Right lobe of liver (tissue), 6 donors: ENCODE results near the gene PDE7B. TPM values are rescaled to one million over a fixed set of nuclear protein-coding genes. Genes with fewer than 3 reads are reported as not detected.

Source experiments
- ATAC-seq, 4 donors: fragments of 200-7000 bp; cut with Tn5 transposase; one replicate each; pipeline ENCODE4 v1.9.1; 2020; ENCODE audit warnings: mild to moderate bottlenecking in 4 of 4, moderate library complexity in 4 of 4
- DNase-seq, 3 donors: peaks; one replicate each; pipeline ENCODE4 v3.0.0-alpha.2; 2020
- H3K27ac ChIP-seq, 3 donors: fragments of 200-600 bp; one replicate each; pipeline ENCODE4 v1.8.0; 2022
- H3K27me3 ChIP-seq, 2 donors: fragments of 200-600 bp; one replicate each; pipeline ENCODE4 v1.8.0; 2022
- H3K36me3 ChIP-seq, 4 donors: fragments of 200-600 bp; sonication (generic) in 1 of 4; one replicate each; pipeline versions ENCODE4 v1.5.1 to v1.8.0; 2017 to 2022; ENCODE audit warnings: control low read depth in 1 of 4
- H3K4me1 ChIP-seq, 4 donors: fragments of 200-600 bp; sonication (generic) in 1 of 4; one replicate each; pipeline versions ENCODE4 v1.5.1 to v1.8.0; 2017 to 2022; ENCODE audit warnings: control low read depth in 1 of 4
- H3K4me3 ChIP-seq, 3 donors: fragments of 200-600 bp; one replicate each; pipeline ENCODE4 v1.8.0; 2022
- H3K9me3 ChIP-seq, 4 donors: fragments of 200-600 bp; sonication (generic) in 1 of 4; one replicate each; pipeline versions ENCODE4 v1.5.1 to v1.8.0; 2017 to 2022; ENCODE audit warnings: control low read depth in 1 of 4
- POLR2A ChIP-seq: fragments of 450-650 bp; IDR thresholded peaks from one replicate; pipeline ENCODE4 v1.6.1; 2017; ENCODE audit warnings: antibody characterized with exemption, mild to moderate bottlenecking
- WGBS: methylation state at CpG from one replicate; pipeline ENCODE4 v1.1.6; 2018; ENCODE audit warnings: low coverage, low lambda C conversion rate; ENCODE audit not compliant: insufficient coverage; ENCODE audit errors: missing lambda C conversion rate; 5-methylcytosine and 5-hydroxymethylcytosine counted together
- intact Hi-C, 2 donors: fragments of 100-400 bp; cut with DNase I; formaldehyde crosslinking; loops; one replicate each; pipeline versions ENCODE4 v1.11.2 to v1.14.1; 2022
- total RNA-seq, 6 experiments: library from RNA; depleted of rRNA in 2 of 6; stranded (reverse); fragments of >200 nt in 2 of 6; fragmentation: NEBNext Ultra II Directional in 3 of 6; extraction: Animal tissue kit (Norgen Biotek cat#: 25700) in 3 of 6; gene quantifications; one replicate each; pipeline versions ENCODE4 v1.1.0 to v1.2.4, GENCODE V29; 2016 to 2023
- TF ChIP-seq, protein P1 (sequence below), 4 donors: fragments of 200-600 bp in 3 of 4; fragments of 450-650 bp in 1 of 4; IDR thresholded peaks; one replicate each; pipeline versions ENCODE4 v1.5.1 to v1.8.0; 2016 to 2022; ENCODE audit warnings: antibody characterized with exemption in 4 of 4, mild to moderate bottlenecking in 2 of 4
- donor health status: DM: no; HTN: yes; CAD: no.
- donor health status: DM: no; HTN: no; CAD: no.
- donor health status: DM: no; HTN: no; CAD: no.
- donor health status: DM: no; HTN: yes; CAD: no.
- donor health status: DM: no; HTN: yes; CAD: no.

PDE7B gene
- total RNA-seq, 6 experiments from 2014 or later: 1.1 to 5.1 (median 1.9) TPM

DNA sequence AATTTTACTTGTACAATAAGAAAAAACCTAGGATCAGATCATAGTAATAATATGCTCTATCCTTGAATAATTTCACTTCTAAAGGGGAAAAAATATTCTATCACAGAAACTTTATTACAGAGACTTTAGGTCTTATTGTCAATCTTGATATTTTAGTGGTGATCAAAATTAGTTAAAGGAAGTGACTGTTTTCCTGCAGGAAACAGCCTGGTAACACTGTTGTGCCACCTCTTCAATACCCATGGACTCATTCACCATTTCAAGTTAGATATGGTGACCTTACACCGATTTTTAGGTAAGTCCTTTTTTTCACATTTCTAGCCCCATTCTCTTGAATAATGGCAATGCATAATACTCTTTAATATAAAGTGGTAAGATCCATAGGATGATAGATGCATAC lies 299.5 kb downstream of the PDE7B start:
- H3K36me3 ChIP-seq: peaks cover 0 to 2% (median 0%) of the 10 kb centered on the region in 4 donors
- TF ChIP-seq POLR2A: no peak
- TF ChIP-seq, protein P1, sequence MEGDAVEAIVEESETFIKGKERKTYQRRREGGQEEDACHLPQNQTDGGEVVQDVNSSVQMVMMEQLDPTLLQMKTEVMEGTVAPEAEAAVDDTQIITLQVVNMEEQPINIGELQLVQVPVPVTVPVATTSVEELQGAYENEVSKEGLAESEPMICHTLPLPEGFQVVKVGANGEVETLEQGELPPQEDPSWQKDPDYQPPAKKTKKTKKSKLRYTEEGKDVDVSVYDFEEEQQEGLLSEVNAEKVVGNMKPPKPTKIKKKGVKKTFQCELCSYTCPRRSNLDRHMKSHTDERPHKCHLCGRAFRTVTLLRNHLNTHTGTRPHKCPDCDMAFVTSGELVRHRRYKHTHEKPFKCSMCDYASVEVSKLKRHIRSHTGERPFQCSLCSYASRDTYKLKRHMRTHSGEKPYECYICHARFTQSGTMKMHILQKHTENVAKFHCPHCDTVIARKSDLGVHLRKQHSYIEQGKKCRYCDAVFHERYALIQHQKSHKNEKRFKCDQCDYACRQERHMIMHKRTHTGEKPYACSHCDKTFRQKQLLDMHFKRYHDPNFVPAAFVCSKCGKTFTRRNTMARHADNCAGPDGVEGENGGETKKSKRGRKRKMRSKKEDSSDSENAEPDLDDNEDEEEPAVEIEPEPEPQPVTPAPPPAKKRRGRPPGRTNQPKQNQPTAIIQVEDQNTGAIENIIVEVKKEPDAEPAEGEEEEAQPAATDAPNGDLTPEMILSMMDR (IDR thresholded peaks at IDR 0.05): no peak
- intact Hi-C loops: no loop called here
- H3K27me3 ChIP-seq: no peaks in the 10 kb centered on the region
- H3K27ac ChIP-seq: no peak overlapping the region
- DNase-seq (no peak), ATAC-seq (no peak)
- WGBS: 65% methylated on average over 1 of the region's 1 CpG
- H3K4me1 ChIP-seq: peaks cover 0 to 11% (median 5%) of the 10 kb centered on the region in 4 donors
- H3K9me3 ChIP-seq: no peaks in the 10 kb centered on the region
- no peak overlapping the region for H3K4me3 ChIP-seq

- Histone ChIP-seq H3K4me3 (no peak overlapping the region), H3K27ac (no peak overlapping the region), H3K9me3 (no peaks in the 10 kb centered on the region), H3K4me1 (peaks cover 0 to 24% (median 11%) of the 10 kb centered on the region in 4 donors), H3K36me3 (peaks cover 0 to 2% (median 0%) of the 10 kb centered on the region in 4 donors), H3K27me3 (no peaks in the 10 kb centered on the region)
- TF ChIP-seq, protein P1 (IDR thresholded peaks at IDR 0.05): no peak
- WGBS: 86% methylated on average over 6 of the region's 7 CpGs
- intact Hi-C loops: no loop called here
- ATAC-seq (no peak), DNase-seq (no peak)
Observed at GRCh38 chr6:136153707-136154375, 302.3 kb downstream of the PDE7B start.

GRCh38 chr6:136155191-136155590 lies 303.7 kb downstream of the PDE7B start:
- no peak overlapping the region for H3K4me3 ChIP-seq
- ATAC-seq: peak in 1 of 4 donors; percentile 30
- no peak overlapping the region for H3K27ac ChIP-seq
- no peaks in the 10 kb centered on the region for H3K9me3 ChIP-seq
- TF ChIP-seq POLR2A: no peak
- TF ChIP-seq, protein P1 (IDR thresholded peaks at IDR 0.05): no peak
- intact Hi-C loops: no loop called here
- peaks cover 0 to 2% (median 0%) of the 10 kb centered on the region in 4 donors for H3K36me3 ChIP-seq
- H3K27me3 ChIP-seq: no peaks in the 10 kb centered on the region
- H3K4me1 ChIP-seq: peaks cover 0 to 29% (median 14%) of the 10 kb centered on the region in 4 donors
- no peak for DNase-seq

DNA sequence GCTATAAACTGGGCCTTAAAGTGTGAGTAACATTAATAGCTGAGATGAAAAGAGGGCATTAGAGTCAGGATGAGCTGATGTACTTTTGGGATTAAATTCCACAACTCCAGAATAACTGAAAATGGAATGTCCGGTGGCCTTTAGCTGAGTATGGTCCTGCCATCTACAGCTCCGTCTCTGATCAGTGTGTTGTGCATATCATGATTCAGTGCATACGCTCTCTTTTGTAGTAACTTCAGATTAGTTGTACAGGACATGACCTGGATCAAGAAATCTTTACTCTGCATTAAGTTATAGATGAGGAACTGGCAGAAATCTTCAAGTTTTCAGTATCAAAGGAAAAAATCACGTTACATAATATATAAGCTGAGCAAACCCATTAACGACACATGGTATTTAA lies 306.2 kb downstream of the PDE7B start:
- WGBS: 90% methylated on average over 5 of the region's 5 CpGs
- Histone ChIP-seq H3K4me1 (peaks cover 0 to 29% (median 14%) of the 10 kb centered on the region in 4 donors), H3K27me3 (no peaks in the 10 kb centered on the region), H3K27ac (peak overlapping the region in 1 of 3 donors; percentile 16), H3K9me3 (no peaks in the 10 kb centered on the region), H3K36me3 (peaks cover 0 to 2% (median 0%) of the 10 kb centered on the region in 4 donors), H3K4me3 (no peak overlapping the region)
- TF ChIP-seq, protein P1 (IDR thresholded peaks at IDR 0.05): no peak
- TF ChIP-seq POLR2A: no peak
- ATAC-seq (no peak), DNase-seq (no peak)
- intact Hi-C loops: no loop called here
